Neural progenitor cell (in vitro differentiated cells): ENCODE data around the gene NCBP3. TPM values are rescaled to one million over a fixed set of nuclear protein-coding genes. Genes with fewer than 3 reads are reported as not detected.
A peak's percentile ranks its signal among the peaks of the same experiment; 100 is the strongest.
"Not testable (repeated sequence)": the region's sequence is repeated elsewhere in the genome, so short reads cannot be mapped to it uniquely, and the experiment has no call there.

Experiments used
- DNase-seq: peaks from one replicate; pipeline ENCODE4 v3.0.0-alpha.2; 2016; ENCODE audit warnings: low spot score
- H2AFZ ChIP-seq: fragments of 200-600 bp; sonication (generic); replicated peaks from 2 replicates; pipeline ENCODE4 v1.6.1; 2016; ENCODE audit warnings: antibody characterized with exemption
- H3F3A ChIP-seq: fragments of 200-600 bp; sonication (generic); 2 replicates; pipeline ENCODE4 v1.6.1; 2016; ENCODE audit warnings: antibody characterized with exemption, low read depth
- H3K27ac ChIP-seq: fragments of 200-600 bp; sonication (generic); 2 replicates; pipeline ENCODE4 v1.5.1; 2016; ENCODE audit warnings: mild to moderate bottlenecking
- H3K27me3 ChIP-seq: fragments of 200-600 bp; sonication (generic); 2 replicates; pipeline ENCODE4 v1.6.1; 2016; ENCODE audit warnings: mild to moderate bottlenecking, moderate library complexity
- H3K36me3 ChIP-seq: fragments of 200-600 bp; sonication (generic); 2 replicates; pipeline ENCODE4 v1.5.1; 2016
- H3K4me1 ChIP-seq: fragments of 200-600 bp; sonication (generic); 2 replicates; pipeline ENCODE4 v1.6.1; 2016; ENCODE audit warnings: mixed run types
- H3K4me2 ChIP-seq: fragments of 200-600 bp; sonication (generic); 2 replicates; pipeline ENCODE4 v1.6.1; 2016
- H3K4me3 ChIP-seq: fragments of 200-600 bp; sonication (generic); 2 replicates; pipeline ENCODE4 v1.5.1; 2016
- H3K79me2 ChIP-seq: fragments of 200-600 bp; sonication (generic); 2 replicates; pipeline ENCODE4 v1.6.1; 2016; ENCODE audit warnings: low read depth
- H3K9ac ChIP-seq: fragments of 200-600 bp; sonication (generic); 2 replicates; pipeline ENCODE4 v1.6.1; 2016
- H3K9me3 ChIP-seq: fragments of 200-600 bp; sonication (generic); 2 replicates; pipeline ENCODE4 v1.5.1; 2016; ENCODE audit warnings: low read depth
- H4K20me1 ChIP-seq: fragments of 200-600 bp; sonication (generic); 2 replicates; pipeline ENCODE4 v1.6.1; 2016; ENCODE audit warnings: low read depth
- H3K27ac Mint-ChIP-seq: 3 replicates; pipeline ENCODE4 v1.8.0; 2021; ENCODE audit warnings: mixed read lengths
- H3K27me3 Mint-ChIP-seq: 2 replicates; pipeline ENCODE4 v1.8.0; 2022; ENCODE audit warnings: low read depth, mild to moderate bottlenecking, inconsistent platforms, moderate library complexity, mixed read lengths; ENCODE audit not compliant: insufficient read depth
- H3K36me3 Mint-ChIP-seq: 3 replicates; pipeline ENCODE4 v1.8.0; 2021; ENCODE audit warnings: mixed read lengths
- H3K4me1 Mint-ChIP-seq: 3 replicates; pipeline ENCODE4 v1.8.0; 2021; ENCODE audit warnings: mixed read lengths
- H3K4me3 Mint-ChIP-seq: 3 replicates; pipeline ENCODE4 v1.8.0; 2021; ENCODE audit warnings: mild to moderate bottlenecking, moderate library complexity, mixed read lengths
- H3K9me3 Mint-ChIP-seq: 3 replicates; pipeline ENCODE4 v1.8.0; 2020; ENCODE audit warnings: mixed read lengths
- CTCF ChIP-seq: fragments of 200-600 bp; sonication (generic); IDR thresholded peaks from 2 replicates; pipeline ENCODE4 v1.5.1; 2017; ENCODE audit warnings: antibody characterized with exemption, mild to moderate bottlenecking
- EZH2 ChIP-seq: fragments of 200-600 bp; sonication (generic); IDR thresholded peaks from 2 replicates; pipeline ENCODE4 v1.6.1; 2017; ENCODE audit warnings: antibody characterized with exemption, mild to moderate bottlenecking, moderate library complexity
- EZH2phosphoT487 ChIP-seq: fragments of 200-600 bp; sonication (generic); IDR thresholded peaks from 2 replicates; pipeline ENCODE4 v1.6.1; 2017; ENCODE audit warnings: antibody characterized with exemption
- total RNA-seq: library from RNA; depleted of rRNA; stranded (reverse); fragments of >200 nt; gene quantifications from 2 replicates; pipeline ENCODE4 v1.2.3, GENCODE V29; 2015; ENCODE audit warnings: low replicate concordance

Gene NCBP3
- total RNA-seq, 1 donor from 2014 or later: 55.7 TPM

DNA sequence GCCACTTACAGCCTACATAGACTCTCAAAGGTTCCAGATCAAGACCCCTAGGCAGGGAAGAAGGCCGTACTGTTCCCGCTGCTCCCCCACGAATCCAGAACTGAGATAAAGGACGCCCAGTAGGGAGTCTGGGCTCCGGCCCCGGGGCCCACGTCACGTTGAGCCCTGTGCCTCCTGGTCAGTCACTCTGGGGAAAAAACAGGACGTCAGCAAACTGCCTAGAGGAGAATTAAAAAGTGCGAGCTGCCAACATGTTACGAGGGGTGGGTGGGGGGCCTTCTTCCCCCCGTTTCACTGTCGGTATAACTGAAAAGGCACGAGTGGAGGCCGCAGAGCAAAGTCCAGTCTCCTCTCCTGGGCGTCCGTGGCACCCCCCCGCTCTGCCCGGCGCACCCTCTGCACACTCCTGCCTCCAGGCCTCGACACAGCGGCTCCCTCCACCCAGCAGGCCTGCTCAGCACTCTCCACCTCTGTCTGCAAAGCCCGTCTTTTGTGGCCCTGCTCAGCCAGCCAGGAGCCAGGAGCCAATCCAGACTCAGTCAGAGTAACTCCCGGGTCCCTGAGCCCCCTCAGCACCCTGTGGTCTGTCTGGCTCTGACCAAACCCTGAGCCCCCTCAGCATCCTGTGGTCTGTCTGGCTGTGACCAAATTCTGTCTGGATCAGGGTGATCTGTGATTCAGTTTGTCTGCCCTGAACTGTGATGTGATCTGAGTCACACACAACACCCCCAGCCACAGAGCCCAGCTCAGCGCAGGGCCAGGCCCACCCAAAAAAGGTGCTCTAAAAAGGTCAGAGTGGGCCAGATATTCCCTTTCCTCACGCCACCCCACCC lies 51.3 kb downstream of the NCBP3 start:
- H3K9ac ChIP-seq: no peak overlapping the region
- Mint-ChIP-seq H3K4me1 (peaks cover 22% of the 10 kb centered on the region), H3K4me3 (no peak overlapping the region), H3K9me3 (no peaks in the 10 kb centered on the region), H3K27ac (peak overlapping the region; percentile 83), H3K36me3 (no peaks in the 10 kb centered on the region), H3K27me3 (peaks cover 4% of the 10 kb centered on the region)
- H3K4me3 ChIP-seq: no peak overlapping the region
- no peaks in the 10 kb centered on the region for H3K27me3 ChIP-seq
- H3K4me1 ChIP-seq: no peaks in the 10 kb centered on the region
- H4K20me1 ChIP-seq: no peaks in the 10 kb centered on the region
- no peak overlapping the region for H3K4me2 ChIP-seq
- DNase-seq: peak; percentile 26
- TF ChIP-seq EZH2phosphoT487: no peak
- TF ChIP-seq EZH2: no peak
- no peak for TF ChIP-seq CTCF
- H3F3A ChIP-seq: peaks cover 8% of the 10 kb centered on the region
- no peaks in the 10 kb centered on the region for H3K36me3 ChIP-seq
- H3K79me2 ChIP-seq: no peaks in the 10 kb centered on the region
- peak overlapping the region; percentile 52 for H2AFZ ChIP-seq
- H3K9me3 ChIP-seq: no peaks in the 10 kb centered on the region
- no peak overlapping the region for H3K27ac ChIP-seq

GRCh38 chr17:3794152-3794551 lies 51.9 kb downstream of the NCBP3 start:
- H3K4me1 ChIP-seq, H3K27me3 Mint-ChIP-seq, H3K36me3 Mint-ChIP-seq, H3K79me2 ChIP-seq, H3K9me3 ChIP-seq, H3K36me3 ChIP-seq, H3F3A ChIP-seq, H4K20me1 ChIP-seq, H3K27ac ChIP-seq, H3K27me3 ChIP-seq, DNase-seq, H3K9ac ChIP-seq, H2AFZ ChIP-seq, H3K4me3 ChIP-seq, H3K4me3 Mint-ChIP-seq, H3K9me3 Mint-ChIP-seq, H3K4me2 ChIP-seq: not testable (repeated sequence)
- Mint-ChIP-seq H3K27ac (peak overlapping the region; percentile 42), H3K4me1 (peaks cover 20% of the 10 kb centered on the region)

GRCh38 chr17:3793258-3793657 lies 52.8 kb downstream of the NCBP3 start:
- H3K9ac ChIP-seq, H2AFZ ChIP-seq, H3K4me2 ChIP-seq, H3K9me3 ChIP-seq, H3K27ac ChIP-seq, H3K4me3 Mint-ChIP-seq, H4K20me1 ChIP-seq, H3K27me3 Mint-ChIP-seq, H3K36me3 Mint-ChIP-seq, H3F3A ChIP-seq, H3K36me3 ChIP-seq, H3K4me3 ChIP-seq, H3K27ac Mint-ChIP-seq, H3K79me2 ChIP-seq, H3K27me3 ChIP-seq, H3K4me1 ChIP-seq, DNase-seq, H3K9me3 Mint-ChIP-seq: not testable (repeated sequence)
- peaks cover 20% of the 10 kb centered on the region for H3K4me1 Mint-ChIP-seq

- DNase-seq: no peak
- Mint-ChIP-seq H3K36me3 (no peaks in the 10 kb centered on the region), H3K9me3 (no peaks in the 10 kb centered on the region), H3K27ac (peak overlapping the region; percentile 50), H3K4me1 (peaks cover 20% of the 10 kb centered on the region), H3K27me3 (peaks cover 3% of the 10 kb centered on the region), H3K4me3 (no peak overlapping the region)
- H4K20me1 ChIP-seq: no peaks in the 10 kb centered on the region
- peaks cover 8% of the 10 kb centered on the region for H3F3A ChIP-seq
- peak overlapping the region; percentile 26 for H2AFZ ChIP-seq
- no peaks in the 10 kb centered on the region for H3K9me3 ChIP-seq
- no peak overlapping the region for H3K4me3 ChIP-seq
- no peaks in the 10 kb centered on the region for H3K79me2 ChIP-seq
- H3K4me1 ChIP-seq: no peaks in the 10 kb centered on the region
- H3K27me3 ChIP-seq: no peaks in the 10 kb centered on the region
- H3K27ac ChIP-seq: no peak overlapping the region
- TF ChIP-seq EZH2phosphoT487 (no peak), EZH2 (no peak), CTCF (no peak)
- no peak overlapping the region for H3K9ac ChIP-seq
- no peaks in the 10 kb centered on the region for H3K36me3 ChIP-seq
- no peak overlapping the region for H3K4me2 ChIP-seq
Observed at GRCh38 chr17:3792481-3792880, 53.6 kb downstream of the NCBP3 start.
